HG02852 (cell line): ENCODE measurements around the gene MYO1A.
"Not testable (repeated sequence)": the region's sequence is repeated elsewhere in the genome, so short reads cannot be mapped to it uniquely, and the experiment has no call there.

Experiments
- ATAC-seq: cut with Tn5 transposase; IDR thresholded peaks from one replicate; pipeline ENCODE4 v1.9.1; 2021; ENCODE audit warnings: mild to moderate bottlenecking, moderate library complexity; ENCODE audit not compliant: unreplicated experiment

The MYO1A gene

GRCh38 chr12:57048423-57049118, 1.4 kb downstream of the MYO1A start:
- no peak for ATAC-seq

DNA sequence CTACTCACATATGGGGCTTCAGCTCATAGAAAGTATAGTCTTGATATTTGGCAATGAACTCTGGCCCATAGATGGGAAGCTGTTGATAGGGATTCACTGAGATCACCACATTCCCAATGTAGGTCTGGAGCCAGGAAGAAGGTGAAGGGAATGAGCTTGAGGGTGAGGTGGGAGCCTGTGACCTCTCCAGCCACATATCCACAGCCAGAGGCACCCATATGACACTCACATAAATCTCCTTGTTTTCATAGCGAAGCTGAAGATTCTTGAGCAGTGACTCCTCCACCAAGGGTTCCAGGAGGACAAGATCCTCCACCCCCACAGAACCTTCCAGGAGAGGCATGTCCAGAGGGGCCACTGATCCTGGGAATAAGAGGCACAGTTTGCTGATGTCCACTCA, 1.9 kb downstream of the MYO1A start:
- ATAC-seq, result no peak

DNA sequence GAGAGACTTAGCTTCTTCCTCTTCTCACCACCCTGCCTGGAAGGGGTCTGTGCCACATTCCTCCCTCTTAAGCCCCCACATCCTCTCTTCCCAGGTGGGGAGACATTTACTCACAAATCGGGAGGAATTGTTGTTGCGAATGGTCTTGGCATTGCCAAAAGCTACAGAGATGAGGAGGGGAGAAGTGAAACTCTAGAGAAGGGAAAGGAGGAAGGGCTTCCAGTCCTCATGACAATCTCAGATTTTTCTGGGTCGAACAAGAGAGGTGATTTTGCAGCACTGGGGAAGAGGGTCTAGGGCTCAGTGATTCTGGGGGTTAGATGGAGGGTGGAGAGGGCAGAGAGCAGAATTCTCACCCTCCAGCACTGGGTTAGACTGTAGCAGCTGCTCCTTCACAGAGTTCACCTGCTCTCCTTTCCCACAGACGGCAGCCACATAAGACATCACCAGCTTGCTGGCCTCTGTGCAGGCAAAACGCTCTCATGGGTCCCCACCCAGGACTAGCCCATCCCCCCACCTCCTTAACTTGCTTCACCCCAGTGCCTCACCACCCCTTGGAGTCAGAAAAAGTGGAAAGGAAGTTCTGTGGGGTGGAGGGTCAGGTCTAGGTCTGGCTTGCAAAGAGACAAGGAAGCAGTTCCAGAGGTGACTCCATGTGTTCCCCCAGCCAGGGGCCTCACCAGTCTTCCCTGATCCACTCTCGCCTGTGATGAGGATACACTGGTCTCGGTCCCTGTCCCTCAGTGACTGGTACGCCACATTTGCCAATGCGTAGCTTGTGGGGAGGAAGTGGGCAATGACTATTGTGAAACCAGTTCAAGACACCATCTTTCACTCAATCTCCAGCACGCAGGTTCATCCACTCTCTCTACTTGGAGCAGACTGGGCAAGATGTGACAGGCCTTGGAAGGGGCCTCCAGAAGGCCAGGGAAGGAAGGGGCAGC, 2.7 kb downstream of the MYO1A start:
- no peak for ATAC-seq

- ATAC-seq, result no peak
These were observed 3.7 kb downstream of the MYO1A start for GRCh38 chr12:57046086-57046791.

GRCh38 chr12:57044889-57045288, 5.0 kb downstream of the MYO1A start:
- no peak for ATAC-seq

- ATAC-seq, result no peak
These were observed 5.5 kb downstream of the MYO1A start for GRCh38 chr12:57044468-57044867.

DNA sequence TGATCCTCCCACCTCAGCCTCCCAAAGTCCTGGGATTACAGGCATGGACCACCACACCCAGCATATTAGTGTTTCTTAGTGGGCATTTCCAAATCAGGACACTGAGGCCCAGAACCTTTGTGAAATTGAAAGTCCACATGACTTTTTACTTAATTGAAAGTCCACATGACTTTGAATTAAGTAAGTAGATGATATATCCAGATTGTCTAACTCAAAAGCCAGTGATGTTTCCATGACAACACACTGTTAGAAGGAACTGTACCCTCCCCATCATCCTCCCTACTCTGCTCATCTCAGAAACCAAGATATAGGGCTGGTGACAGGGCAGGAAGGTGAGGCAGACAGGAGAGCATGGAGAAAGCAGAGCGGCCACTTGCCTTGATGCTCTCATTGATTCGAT, 7.2 kb downstream of the MYO1A start:
- no peak for ATAC-seq

DNA sequence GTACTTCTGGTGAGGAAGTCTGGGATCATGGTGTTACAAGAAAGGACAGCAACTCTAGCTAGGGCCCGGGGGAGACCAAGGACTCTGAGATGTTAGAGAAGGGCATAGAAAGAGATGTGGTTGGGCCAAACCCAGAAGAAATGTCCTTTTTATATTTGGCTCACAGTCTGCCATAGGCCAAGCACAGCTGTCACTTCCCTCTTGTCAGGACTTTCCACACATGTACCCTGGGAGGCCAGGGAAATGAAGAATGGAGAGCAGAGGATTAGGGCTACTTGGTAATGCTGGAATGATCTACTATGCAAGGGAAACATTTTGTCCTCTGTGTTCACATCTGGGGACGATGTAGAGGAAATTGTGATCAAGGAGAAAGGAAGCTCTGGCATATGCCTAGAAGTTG, 9.2 kb downstream of the MYO1A start:
- no peak for ATAC-seq

DNA sequence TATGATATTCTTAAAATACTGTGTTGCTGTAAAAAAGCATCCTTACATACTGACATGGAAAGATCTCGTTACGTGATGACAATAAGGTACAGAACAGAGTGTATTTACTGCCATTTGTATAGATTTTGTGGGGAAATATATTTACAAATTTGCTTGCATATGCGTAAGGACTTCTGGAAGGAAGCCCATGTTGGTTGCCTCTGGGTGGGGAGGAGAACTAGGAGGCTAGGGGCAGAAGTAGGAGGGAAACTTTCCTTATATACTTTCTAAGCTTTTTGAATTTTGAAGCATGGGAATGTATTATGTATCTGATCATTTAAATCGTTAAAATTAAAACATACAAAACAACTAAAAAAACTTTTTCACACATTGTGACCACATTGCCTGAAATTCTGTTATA, 9.7 kb downstream of the MYO1A start:
- ATAC-seq, result no peak

DNA sequence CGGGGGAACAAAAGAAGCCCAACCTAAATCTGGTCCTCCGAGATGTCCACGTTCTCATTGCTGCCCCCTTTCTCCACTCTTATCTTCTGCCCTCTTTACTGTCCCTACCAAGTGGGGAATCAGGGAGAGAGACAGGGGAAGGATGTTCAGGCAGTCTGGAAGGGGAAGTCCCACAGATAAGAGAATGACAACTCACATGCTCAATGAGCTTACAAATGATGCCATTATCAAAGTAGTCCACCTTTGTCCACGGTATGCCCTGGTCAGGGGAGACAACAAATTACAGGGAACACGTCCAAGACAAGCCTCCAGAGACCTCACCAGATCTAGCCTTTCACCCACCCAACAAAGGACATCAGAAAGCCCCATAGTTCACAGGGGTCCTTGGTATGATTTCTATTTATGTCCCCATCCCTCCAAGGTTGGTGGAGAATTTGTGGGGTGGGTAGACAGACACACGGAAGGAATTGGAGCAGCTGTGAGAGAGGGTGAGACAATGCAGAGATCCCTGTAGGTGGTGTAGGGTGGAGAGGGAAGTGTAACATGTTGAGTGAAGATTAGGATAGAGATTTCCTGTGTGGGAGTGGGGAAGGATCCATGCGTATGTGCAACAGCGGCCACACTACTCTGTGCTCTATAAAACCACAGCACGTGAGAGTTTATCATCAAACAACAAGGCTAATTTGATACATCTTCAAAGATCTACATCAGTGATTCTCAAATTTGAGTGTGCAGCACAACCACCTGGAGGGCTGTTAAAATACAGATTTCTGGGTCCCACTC, 10.7 kb downstream of the MYO1A start:
- no peak for ATAC-seq

DNA sequence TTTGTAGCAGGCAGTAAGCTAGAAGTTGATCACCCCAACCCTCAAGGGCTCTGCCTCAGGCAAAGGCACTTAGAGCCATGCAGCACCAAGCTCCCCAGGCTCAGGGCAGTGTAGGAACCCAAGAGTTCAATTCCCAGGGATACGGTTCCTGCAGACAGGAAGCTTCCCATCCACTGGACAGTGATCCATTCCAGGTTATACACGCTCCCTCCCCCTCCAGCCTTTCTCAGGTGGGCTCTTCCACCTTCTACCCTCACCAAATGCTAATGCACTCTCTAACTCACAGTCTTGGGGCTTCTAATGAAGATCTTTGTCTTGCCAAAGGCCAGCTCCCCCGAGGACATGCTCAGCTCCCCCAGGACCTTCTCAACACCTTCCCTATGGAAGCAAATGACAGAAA, 12.7 kb downstream of the MYO1A start:
- no peak for ATAC-seq

DNA sequence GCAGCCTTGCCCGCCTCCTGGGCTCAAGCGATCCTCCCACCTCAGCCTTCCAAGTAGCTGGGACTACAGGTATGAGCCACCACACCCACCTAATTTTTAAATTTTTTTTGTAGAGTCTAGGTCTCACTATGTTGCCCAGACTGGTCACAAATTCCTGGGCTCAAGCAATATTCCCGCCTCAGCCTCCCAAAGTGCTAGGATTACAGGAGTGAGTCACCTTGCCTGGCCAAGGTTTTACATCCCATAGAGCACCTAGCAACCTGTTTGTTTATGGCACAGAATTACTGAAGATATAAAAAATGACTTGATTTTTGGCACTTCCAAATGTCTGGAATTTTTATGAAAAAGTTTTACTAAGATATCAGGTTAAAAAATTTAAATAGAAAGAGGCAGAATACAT, 16.5 kb downstream of the MYO1A start:
- no peak for ATAC-seq

DNA sequence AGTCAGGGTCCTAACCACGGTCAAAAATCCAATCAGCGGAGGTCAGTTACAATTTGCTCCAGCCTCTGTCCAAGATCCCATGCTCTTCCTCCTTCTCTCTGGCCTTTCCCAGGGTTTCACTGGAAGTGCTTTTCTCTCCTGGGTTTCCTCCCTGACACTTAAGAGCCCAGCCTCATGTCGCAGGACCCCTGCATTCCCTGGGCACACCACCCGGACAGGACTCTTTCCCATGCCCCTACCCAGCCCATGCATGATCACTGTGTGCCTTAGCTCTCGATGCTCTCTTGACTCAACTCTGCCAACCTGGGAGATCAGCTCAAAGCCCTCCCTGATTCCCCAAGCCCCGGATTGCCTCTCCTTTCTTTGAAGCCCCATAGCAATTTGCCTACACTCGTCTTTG, 18.1 kb downstream of the MYO1A start:
- no peak for ATAC-seq

- no peak for ATAC-seq
These were observed 18.7 kb downstream of the MYO1A start for GRCh38 chr12:57031138-57031725.

GRCh38 chr12:57029457-57029856, 20.5 kb downstream of the MYO1A start:
- ATAC-seq, result no peak

DNA sequence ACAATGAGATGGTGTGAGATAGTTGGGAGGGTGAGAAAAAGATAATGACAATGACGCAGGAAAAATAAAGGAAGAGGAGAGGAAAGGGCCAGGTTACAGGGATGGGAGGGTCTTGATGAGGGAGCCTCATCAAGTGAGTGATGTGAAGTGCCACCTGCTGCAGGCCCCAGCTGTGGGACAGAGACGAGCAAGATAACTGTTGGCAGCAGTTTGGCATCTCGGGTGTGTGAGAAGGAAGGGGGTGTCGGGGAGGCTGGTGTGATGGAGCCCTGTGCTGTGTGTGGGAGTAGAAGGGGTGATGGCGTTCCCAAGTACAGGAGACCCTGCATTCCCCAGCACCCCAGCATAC, 22.1 kb downstream of the MYO1A start:
- no peak for ATAC-seq

GRCh38 chr12:57027011-57027804, 22.7 kb downstream of the MYO1A start:
- no peak for ATAC-seq

- no peak for ATAC-seq
These were observed 24.7 kb downstream of the MYO1A start for GRCh38 chr12:57025196-57025595.

DNA sequence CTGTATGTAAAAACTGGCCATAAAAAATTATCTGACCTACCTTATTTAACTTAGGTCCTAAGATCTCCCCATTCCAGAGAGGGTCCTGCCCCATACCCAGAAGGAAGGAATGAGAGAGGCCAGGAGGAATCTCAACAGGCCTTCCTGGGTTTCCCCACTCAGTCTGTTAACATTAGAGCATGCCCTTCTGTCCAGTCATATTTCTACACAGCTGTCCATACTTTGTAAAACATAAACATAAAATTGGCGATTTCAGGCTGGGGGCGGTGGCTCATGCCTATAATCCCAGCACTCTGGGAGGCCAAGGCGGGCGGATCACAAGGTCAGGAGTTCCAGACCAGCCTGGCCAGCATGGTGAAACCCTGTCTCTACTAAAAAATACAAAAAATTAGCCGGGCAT, 27.6 kb downstream of the MYO1A start:
- not testable (repeated sequence) for ATAC-seq
